ENCODE measurements around the gene EHBP1L1. TPM values are rescaled to one million over a fixed set of nuclear protein-coding genes. Genes with fewer than 3 reads are reported as not detected.
A peak's percentile ranks its signal among the peaks of the same experiment; 100 is the strongest.

The EHBP1L1 gene
- 10 to 100 TPM; 55.7 to 60.0 TPM for total RNA-seq

GRCh38 chr11:65575568-65576231, at the start of gene EHBP1L1:
Gene EHBP1L1 (plus strand): TSS chr11:65576053. CDS start chr11:65576303, 250 bp downstream.
- DNase-seq = peak; percentile 84
- Mint-ChIP-seq H3K36me3 (peaks cover 28% of the 10 kb centered on the region), H3K4me3 (peak within 1 kb of the TSS; percentile 88), H3K9me3 (no peaks in the 10 kb centered on the region), H3K27me3 (no peaks in the 10 kb centered on the region), H3K4me1 (peaks cover 55% of the 10 kb centered on the region), H3K27ac (peak within 1 kb of the TSS; percentile 93)

- DNase-seq = no peak
These were observed 49.1 kb upstream of the EHBP1L1 start for GRCh38 chr11:65526744-65527143.

GRCh38 chr11:65528819-65529350, 47.0 kb upstream of the EHBP1L1 start:
- peak overlapping the region; percentile 4 for H3K27ac Mint-ChIP-seq
- H3K9me3 Mint-ChIP-seq = peaks cover 4% of the 10 kb centered on the region
- H3K36me3 Mint-ChIP-seq = peaks cover 23% of the 10 kb centered on the region
- no peak for DNase-seq
- no peaks in the 10 kb centered on the region for H3K27me3 Mint-ChIP-seq
- no peak overlapping the region for H3K4me3 Mint-ChIP-seq
- H3K4me1 Mint-ChIP-seq = peaks cover 28% of the 10 kb centered on the region

More at GRCh38 chr11:65526744-65527143, 49.1 kb upstream of the EHBP1L1 start:
- Mint-ChIP-seq H3K4me3 (peak overlapping the region; percentile 94), H3K4me1 (peaks cover 47% of the 10 kb centered on the region), H3K27ac (no peak overlapping the region), H3K36me3 (peaks cover 21% of the 10 kb centered on the region), H3K9me3 (peaks cover 4% of the 10 kb centered on the region), H3K27me3 (no peaks in the 10 kb centered on the region)

- Mint-ChIP-seq H3K36me3 (peaks cover 19% of the 10 kb centered on the region), H3K27ac (peak overlapping the region; percentile 71), H3K4me3 (no peak overlapping the region), H3K9me3 (no peaks in the 10 kb centered on the region), H3K27me3 (no peaks in the 10 kb centered on the region), H3K4me1 (peaks cover 22% of the 10 kb centered on the region)
- DNase-seq = no peak
These were observed 46.2 kb upstream of the EHBP1L1 start for GRCh38 chr11:65529475-65530156.

- Mint-ChIP-seq H3K27ac (peak overlapping the region; percentile 71), H3K4me1 (peaks cover 22% of the 10 kb centered on the region), H3K4me3 (no peak overlapping the region), H3K9me3 (no peaks in the 10 kb centered on the region), H3K36me3 (peaks cover 19% of the 10 kb centered on the region), H3K27me3 (no peaks in the 10 kb centered on the region)
- DNase-seq = no peak
These were observed 45.7 kb upstream of the EHBP1L1 start for GRCh38 chr11:65530157-65530496.

- no peak for DNase-seq
- Mint-ChIP-seq H3K36me3 (peaks cover 10% of the 10 kb centered on the region), H3K4me1 (peaks cover 17% of the 10 kb centered on the region)
These were observed 43.3 kb upstream of the EHBP1L1 start for GRCh38 chr11:65532388-65533064.

GRCh38 chr11:65535102-65535501, 40.8 kb upstream of the EHBP1L1 start:
- H3K4me3 Mint-ChIP-seq = no peak overlapping the region

More at GRCh38 chr11:65532388-65533064, 43.3 kb upstream of the EHBP1L1 start:
- Mint-ChIP-seq H3K27ac (no peak overlapping the region), H3K27me3 (no peaks in the 10 kb centered on the region), H3K9me3 (no peaks in the 10 kb centered on the region), H3K4me3 (no peak overlapping the region)

GRCh38 chr11:65536412-65537295, 39.2 kb upstream of the EHBP1L1 start:
- Mint-ChIP-seq H3K36me3 (peaks cover 3% of the 10 kb centered on the region), H3K27me3 (no peaks in the 10 kb centered on the region), H3K4me1 (peaks cover 3% of the 10 kb centered on the region), H3K27ac (peak overlapping the region; percentile 7), H3K9me3 (no peaks in the 10 kb centered on the region), H3K4me3 (no peak overlapping the region)
- DNase-seq = no peak

More at GRCh38 chr11:65535102-65535501, 40.8 kb upstream of the EHBP1L1 start:
- DNase-seq = no peak
- peaks cover 2% of the 10 kb centered on the region for H3K4me1 Mint-ChIP-seq
- H3K27me3 Mint-ChIP-seq = no peaks in the 10 kb centered on the region
- H3K9me3 Mint-ChIP-seq = no peaks in the 10 kb centered on the region
- peak overlapping the region; percentile 9 for H3K27ac Mint-ChIP-seq
- H3K36me3 Mint-ChIP-seq = peaks cover 5% of the 10 kb centered on the region

GRCh38 chr11:65537296-65537597, 38.6 kb upstream of the EHBP1L1 start:
- Mint-ChIP-seq H3K27me3 (no peaks in the 10 kb centered on the region), H3K27ac (no peak overlapping the region), H3K4me1 (peaks cover 7% of the 10 kb centered on the region), H3K9me3 (no peaks in the 10 kb centered on the region), H3K36me3 (peaks cover 3% of the 10 kb centered on the region), H3K4me3 (no peak overlapping the region)
- no peak for DNase-seq

- Mint-ChIP-seq H3K27me3 (no peaks in the 10 kb centered on the region), H3K27ac (no peak overlapping the region), H3K4me1 (peaks cover 7% of the 10 kb centered on the region), H3K9me3 (no peaks in the 10 kb centered on the region), H3K36me3 (peaks cover 3% of the 10 kb centered on the region), H3K4me3 (no peak overlapping the region)
- no peak for DNase-seq
These were observed 38.1 kb upstream of the EHBP1L1 start for GRCh38 chr11:65537620-65538231.

- Mint-ChIP-seq H3K4me3 (peak overlapping the region; percentile 29), H3K36me3 (no peaks in the 10 kb centered on the region), H3K27ac (no peak overlapping the region), H3K9me3 (no peaks in the 10 kb centered on the region), H3K27me3 (no peaks in the 10 kb centered on the region), H3K4me1 (peaks cover 7% of the 10 kb centered on the region)
- DNase-seq = no peak
These were observed 37.5 kb upstream of the EHBP1L1 start for GRCh38 chr11:65538232-65538914.

GRCh38 chr11:65538915-65539743, 36.7 kb upstream of the EHBP1L1 start:
- peaks cover 1% of the 10 kb centered on the region for H3K36me3 Mint-ChIP-seq
- H3K4me3 Mint-ChIP-seq = peak overlapping the region; percentile 10
- H3K4me1 Mint-ChIP-seq = peaks cover 7% of the 10 kb centered on the region

GRCh38 chr11:65539744-65540289, 36.0 kb upstream of the EHBP1L1 start:
- Mint-ChIP-seq H3K27ac (peak overlapping the region; percentile 85), H3K4me1 (peaks cover 7% of the 10 kb centered on the region), H3K36me3 (peaks cover 1% of the 10 kb centered on the region), H3K4me3 (peak overlapping the region; percentile 83), H3K27me3 (no peaks in the 10 kb centered on the region), H3K9me3 (no peaks in the 10 kb centered on the region)
- no peak for DNase-seq

More at GRCh38 chr11:65538915-65539743, 36.7 kb upstream of the EHBP1L1 start:
- Mint-ChIP-seq H3K27ac (no peak overlapping the region), H3K9me3 (no peaks in the 10 kb centered on the region), H3K27me3 (no peaks in the 10 kb centered on the region)
- DNase-seq = no peak
